T-cell (primary cell): Measurements from ENCODE around the gene CYBC1. TPM values are rescaled to one million over a fixed set of nuclear protein-coding genes. Genes with fewer than 3 reads are reported as not detected.
"Not testable (repeated sequence)": the region's sequence is repeated elsewhere in the genome, so short reads cannot be mapped to it uniquely, and the experiment has no call there.

ENCODE experiments used
- ATAC-seq, 4 experiments: fragments of 200-7000 bp in 3 of 4; fragments of 150-1000 bp in 1 of 4; cut with Tn5 transposase; replicated peaks in 1 of 4; 1 replicate in 3 of 4; 2 replicates in 1 of 4; pipeline ENCODE4 v1.10.0; 2021; ENCODE audit warnings: moderate library complexity in 3 of 4, mild to moderate bottlenecking in 2 of 4, moderate number of reproducible peaks in 1 of 4
- CTCF ChIA-PET, 2 donors: fragments of 300-600 bp; sonication (Branson Sonifier 250); formaldehyde crosslinking; loops; one replicate each; lab custom pipeline; 2022; ENCODE audit warnings: antibody characterized with exemption in 2 of 2; lab: Charles Lee
- POLR2A ChIA-PET, 2 donors: fragments of 300-600 bp; sonication (Branson Sonifier 250); formaldehyde crosslinking; loops; one replicate each; lab custom pipeline; 2022; ENCODE audit warnings: antibody characterized with exemption in 2 of 2; lab: Charles Lee
- DNase-seq, 35 experiments: peaks; one replicate each; pipeline versions ENCODE4 v3.0.0 to v3.0.0-alpha.2; 2013 to 2023
- H3K27ac ChIP-seq: one replicate; pipeline ENCODE4 v1.5.1; 2013; ENCODE audit warnings: low read length
- H3K27me3 ChIP-seq, 2 experiments: replicated peaks in 1 of 2; 1 replicate in 1 of 2; 2 replicates in 1 of 2; pipeline versions ENCODE4 v1.6.1 to v1.7.0; 2013; ENCODE audit warnings: low read length in 1 of 2, mixed read lengths in 1 of 2; ENCODE audit not compliant: control insufficient read depth in 2 of 2, insufficient read depth in 2 of 2; ENCODE audit errors: extremely low read depth in 1 of 2
- H3K36me3 ChIP-seq, 2 donors: 1 replicate in 1 of 2; 2 replicates in 1 of 2; pipeline versions ENCODE4 v1.6.1 to v1.7.0; 2013; ENCODE audit warnings: low read length in 1 of 2; ENCODE audit not compliant: control insufficient read depth in 2 of 2, insufficient read depth in 1 of 2; ENCODE audit errors: extremely low read depth in 1 of 2
- H3K4me1 ChIP-seq, 2 experiments: 1 replicate in 1 of 2; 2 replicates in 1 of 2; pipeline versions ENCODE4 v1.6.1 to v1.7.0; 2013; ENCODE audit warnings: low read length in 2 of 2, mixed read lengths in 1 of 2; ENCODE audit not compliant: insufficient read depth in 2 of 2, control insufficient read depth in 1 of 2; ENCODE audit errors: extremely low read depth in 1 of 2
- H3K4me3 ChIP-seq, 2 donors: 1 replicate in 1 of 2; 2 replicates in 1 of 2; pipeline versions ENCODE4 v1.5.1 to v1.7.0; 2013; ENCODE audit warnings: mild to moderate bottlenecking in 2 of 2, low read length in 1 of 2, moderate library complexity in 1 of 2; ENCODE audit not compliant: control insufficient read depth in 1 of 2; ENCODE audit errors: extremely low read depth in 1 of 2
- H3K9me3 ChIP-seq: 2 replicates; pipeline ENCODE4 v1.7.0; 2013
- H3K27ac Mint-ChIP-seq, 2 donors: one replicate each; pipeline ENCODE4 v1.8.0; 2020 to 2021; ENCODE audit warnings: mild to moderate bottlenecking in 2 of 2, mixed read lengths in 2 of 2
- H3K27me3 Mint-ChIP-seq, 2 donors: one replicate each; pipeline ENCODE4 v1.8.0; 2021 to 2022; ENCODE audit warnings: mixed read lengths in 2 of 2
- H3K36me3 Mint-ChIP-seq: one replicate; pipeline ENCODE4 v1.8.0; 2021; ENCODE audit warnings: mixed read lengths
- H3K4me1 Mint-ChIP-seq, 3 donors: one replicate each; pipeline ENCODE4 v1.8.0; 2020 to 2022; ENCODE audit warnings: mixed read lengths in 3 of 3, mild to moderate bottlenecking in 1 of 3
- H3K4me3 Mint-ChIP-seq, 3 donors: one replicate each; pipeline ENCODE4 v1.8.0; 2020 to 2022; ENCODE audit warnings: mild to moderate bottlenecking in 3 of 3, mixed read lengths in 3 of 3, moderate library complexity in 3 of 3
- H3K9me3 Mint-ChIP-seq, 3 donors: one replicate each; pipeline ENCODE4 v1.8.0; 2020 to 2022; ENCODE audit warnings: mixed read lengths in 3 of 3
- WGBS: methylation state at CpG from one replicate; pipeline ENCODE4 v1.1.5; 2013; ENCODE audit warnings: missing lambda C conversion rate; ENCODE audit not compliant: insufficient coverage; 5-methylcytosine and 5-hydroxymethylcytosine counted together
- total RNA-seq, 35 experiments: library from RNA in 6 of 35; stranded (reverse) in 6 of 35; fragments of 120-200 nt in 1 of 35; gene quantifications; one replicate each; pipeline versions ENCODE4 v1.2.1 to v1.2.4 and lab custom pipeline; 2013 to 2026

Gene CYBC1
- total RNA-seq, 5 donors from 2014 or later (not counting 1 experiment from before 2014, with no cell fraction given): 148 to 274 (median 262) TPM

- H3K27ac Mint-ChIP-seq, POLR2A ChIA-PET, H3K9me3 ChIP-seq, H3K27me3 ChIP-seq, ATAC-seq, H3K27me3 Mint-ChIP-seq, H3K27ac ChIP-seq, H3K4me3 ChIP-seq, DNase-seq, H3K9me3 Mint-ChIP-seq: not testable (repeated sequence)
- H3K4me3 Mint-ChIP-seq: peak overlapping the region; percentile 24 to 89 (median 84)
- CTCF ChIA-PET: interaction anchor here in 1 of 2 donors (0.9 kb wide), 1 partner anchor 32 kb away, joined by 3 read pairs; no protein-coding TSS in a partner anchor
- Histone ChIP-seq H3K36me3 (peaks cover 10 to 44% of the 10 kb centered on the region in 2 donors), H3K4me1 (peaks cover 16 to 36% of the 10 kb centered on the region in 2 experiments)
- H3K36me3 Mint-ChIP-seq: peaks cover 35% of the 10 kb centered on the region
- H3K4me1 Mint-ChIP-seq: peaks cover 27 to 41% (median 34%) of the 10 kb centered on the region in 3 donors
- 100% methylated on average over 1 of the region's 9 CpGs for WGBS
These were observed 9.4 kb upstream of the CYBC1 start for GRCh38 chr17:82459936-82460335.

- DNase-seq: peak in 15 of 35 experiments; percentile 6 to 56 (median 16)
- CTCF ChIA-PET: interaction anchor here in 1 of 2 donors (0.9 kb wide), 1 partner anchor 31 kb away, joined by 3 read pairs; no protein-coding TSS in a partner anchor
- H3K4me1 Mint-ChIP-seq: peaks cover 27 to 41% (median 34%) of the 10 kb centered on the region in 3 donors
These were observed 8.4 kb upstream of the CYBC1 start for GRCh38 chr17:82458885-82459424.

GRCh38 chr17:82458179-82458884, 7.8 kb upstream of the CYBC1 start, which contains the start of gene NARF:
NARF (plus strand) TSS chr17:82458741; CDS start chr17:82458804, 63 bp downstream.
- Histone ChIP-seq H3K27me3 (no peaks in the 10 kb centered on the region), H3K27ac (peak within 1 kb of the TSS; percentile 89), H3K36me3 (peaks cover 0 to 28% of the 10 kb centered on the region in 2 donors), H3K4me1 (peaks cover 16 to 33% of the 10 kb centered on the region in 2 experiments), H3K4me3 (peak within 1 kb of the TSS; percentile 80 to 86), H3K9me3 (no peaks in the 10 kb centered on the region)
- peak; percentile 95 to 98 (median 97) for ATAC-seq
- peaks cover 20% of the 10 kb centered on the region for H3K36me3 Mint-ChIP-seq
- no peaks in the 10 kb centered on the region for H3K27me3 Mint-ChIP-seq
- peak within 1 kb of the TSS; percentile 94 to 97 for H3K27ac Mint-ChIP-seq
- no peaks in the 10 kb centered on the region for H3K9me3 Mint-ChIP-seq
- CTCF ChIA-PET: interaction anchor here in 1 of 2 donors (1.1 kb wide), 1 partner anchor 9 kb away, joined by 4 read pairs; no protein-coding TSS in a partner anchor
- WGBS: under 1% methylated on average over 85 of the region's 85 CpGs
- DNase-seq: peak; percentile 92 to 97 (median 95)
- POLR2A ChIA-PET: interaction anchor here in 1 of 2 donors (0.6 to 1.1 kb wide), 2 partner anchors 39 to 41 kb away, joined by 3 read pairs; partner anchors contain the start of gene HEXD
- peak within 1 kb of the TSS; percentile 84 to 93 (median 89) for H3K4me3 Mint-ChIP-seq
- H3K4me1 Mint-ChIP-seq: peaks cover 27 to 38% (median 34%) of the 10 kb centered on the region in 3 donors

More at GRCh38 chr17:82458885-82459424, 8.4 kb upstream of the CYBC1 start:
- Mint-ChIP-seq H3K27me3 (no peaks in the 10 kb centered on the region), H3K36me3 (peaks cover 25% of the 10 kb centered on the region), H3K27ac (peak overlapping the region; percentile 68 to 85), H3K4me3 (peak overlapping the region; percentile 84 to 93 (median 89)), H3K9me3 (no peaks in the 10 kb centered on the region)
- Histone ChIP-seq H3K4me3 (peak overlapping the region; percentile 80 to 86), H3K4me1 (peaks cover 16 to 36% of the 10 kb centered on the region in 2 experiments), H3K36me3 (peaks cover 4 to 34% of the 10 kb centered on the region in 2 donors), H3K9me3 (no peaks in the 10 kb centered on the region), H3K27ac (no peak overlapping the region), H3K27me3 (no peaks in the 10 kb centered on the region)
- no peak for ATAC-seq
- POLR2A ChIA-PET: no interaction called here
- WGBS: under 1% methylated on average over 59 of the region's 62 CpGs

GRCh38 chr17:82457929-82458178, 7.3 kb upstream of the CYBC1 start:
- ChIA-PET POLR2A (interaction anchor here in 1 of 2 donors (0.6 to 1.1 kb wide), 2 partner anchors 38 to 160 kb away, joined by 3 read pairs; no protein-coding TSS in a partner anchor), CTCF (interaction anchor here in 1 of 2 donors (1.1 kb wide), 1 partner anchor 9 kb away, joined by 4 read pairs; no protein-coding TSS in a partner anchor)
- Mint-ChIP-seq H3K4me1 (peaks cover 27 to 35% (median 33%) of the 10 kb centered on the region in 3 donors), H3K9me3 (no peaks in the 10 kb centered on the region), H3K27ac (peak overlapping the region; percentile 94 to 97), H3K27me3 (no peaks in the 10 kb centered on the region), H3K36me3 (peaks cover 15% of the 10 kb centered on the region), H3K4me3 (peak overlapping the region; percentile 73 to 93 (median 89))
- ATAC-seq (no peak), DNase-seq (peak in 1 of 35 experiments; percentile 87)
- H3K9me3 ChIP-seq: no peaks in the 10 kb centered on the region
- 0% methylated on average over 7 of the region's 8 CpGs for WGBS
- H3K4me1 ChIP-seq: peaks cover 16 to 32% of the 10 kb centered on the region in 2 experiments
- H3K27me3 ChIP-seq: no peaks in the 10 kb centered on the region
- peak overlapping the region; percentile 89 for H3K27ac ChIP-seq
- peak overlapping the region; percentile 80 to 86 for H3K4me3 ChIP-seq
- H3K36me3 ChIP-seq: peaks cover 0 to 23% of the 10 kb centered on the region in 2 donors

GRCh38 chr17:82457073-82457928, 6.7 kb upstream of the CYBC1 start:
- peaks cover 25 to 32% (median 29%) of the 10 kb centered on the region in 3 donors for H3K4me1 Mint-ChIP-seq
- CTCF ChIA-PET: interaction anchor here in 1 of 2 donors (1.1 kb wide), 1 partner anchor 8 kb away, joined by 4 read pairs; no protein-coding TSS in a partner anchor
- Histone ChIP-seq H3K36me3 (peaks cover 0 to 18% of the 10 kb centered on the region in 2 donors), H3K27ac (peak overlapping the region; percentile 89), H3K27me3 (no peaks in the 10 kb centered on the region), H3K4me3 (peak overlapping the region; percentile 80 to 86), H3K4me1 (peaks cover 16 to 27% of the 10 kb centered on the region in 2 experiments), H3K9me3 (no peaks in the 10 kb centered on the region)
- peak overlapping the region; percentile 94 to 97 for H3K27ac Mint-ChIP-seq
- DNase-seq (peak in 1 of 35 experiments; percentile 32), ATAC-seq (no peak)
- H3K27me3 Mint-ChIP-seq: no peaks in the 10 kb centered on the region
- no peaks in the 10 kb centered on the region for H3K9me3 Mint-ChIP-seq
- POLR2A ChIA-PET: interaction anchor here in 1 of 2 donors (0.6 to 1.1 kb wide), 2 partner anchors 38 to 160 kb away, joined by 3 read pairs; no protein-coding TSS in a partner anchor
- peak overlapping the region; percentile 73 to 93 (median 89) for H3K4me3 Mint-ChIP-seq
- peaks cover 9% of the 10 kb centered on the region for H3K36me3 Mint-ChIP-seq
- 42% methylated on average over 2 of the region's 10 CpGs for WGBS
